NCI-H748 (cell line): ENCODE measurements around the gene SRPX2.

Experiments used
- DNase-seq: peaks from one replicate; lab custom pipeline; 2025; ENCODE audit not compliant: unreplicated experiment; lab: John Stamatoyannopoulos, UW

Gene SRPX2, protein sequence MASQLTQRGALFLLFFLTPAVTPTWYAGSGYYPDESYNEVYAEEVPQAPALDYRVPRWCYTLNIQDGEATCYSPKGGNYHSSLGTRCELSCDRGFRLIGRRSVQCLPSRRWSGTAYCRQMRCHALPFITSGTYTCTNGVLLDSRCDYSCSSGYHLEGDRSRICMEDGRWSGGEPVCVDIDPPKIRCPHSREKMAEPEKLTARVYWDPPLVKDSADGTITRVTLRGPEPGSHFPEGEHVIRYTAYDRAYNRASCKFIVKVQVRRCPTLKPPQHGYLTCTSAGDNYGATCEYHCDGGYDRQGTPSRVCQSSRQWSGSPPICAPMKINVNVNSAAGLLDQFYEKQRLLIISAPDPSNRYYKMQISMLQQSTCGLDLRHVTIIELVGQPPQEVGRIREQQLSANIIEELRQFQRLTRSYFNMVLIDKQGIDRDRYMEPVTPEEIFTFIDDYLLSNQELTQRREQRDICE

DNA sequence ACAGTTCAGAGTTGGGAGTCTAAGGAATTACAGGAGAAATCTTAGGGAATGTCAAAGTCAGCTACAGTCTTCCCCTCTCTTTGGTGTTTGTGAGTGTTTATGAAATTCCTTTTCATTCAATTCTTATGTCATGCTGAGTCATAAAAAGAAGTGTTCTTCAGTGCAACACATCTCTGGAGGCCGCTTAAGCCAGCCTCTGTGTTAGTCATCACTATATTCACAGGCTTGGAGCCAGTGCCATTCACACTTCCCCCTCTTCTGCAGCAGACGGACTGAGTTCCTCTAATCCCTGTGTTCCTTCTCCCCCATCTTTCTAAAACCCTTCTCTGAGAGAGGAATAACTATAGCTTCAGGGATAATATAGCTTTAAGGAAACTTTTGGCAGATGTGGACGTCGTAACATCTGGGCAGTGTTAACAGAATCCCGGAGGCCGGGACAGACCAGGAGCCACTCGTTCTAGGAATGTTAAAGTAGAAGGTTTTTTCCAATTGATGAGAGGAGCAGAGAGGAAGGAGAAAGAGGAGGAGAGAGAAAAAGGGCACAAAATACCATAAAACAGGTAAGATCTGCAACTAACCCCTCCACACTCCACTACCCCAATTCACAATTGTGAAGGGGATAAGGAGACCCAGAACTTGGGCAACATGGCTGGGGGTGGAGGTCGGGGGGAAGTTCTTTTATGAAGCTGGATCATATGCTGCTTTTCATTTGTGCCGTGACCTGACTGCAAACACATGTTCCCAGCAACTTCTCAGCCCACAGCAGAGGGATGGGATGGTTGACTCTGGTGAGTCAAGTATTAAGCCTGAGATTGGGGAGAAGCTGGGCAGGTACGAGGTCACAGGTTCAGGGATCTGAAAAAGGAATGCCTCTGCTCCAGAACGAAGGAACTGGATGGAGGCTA is at the start of gene SRPX2:
Gene SRPX2 (plus strand): TSS at position 244 of the 905 bp plus-strand sequence. CDS start 2,124 bp downstream, outside the sequence.
- no peak for DNase-seq

DNA sequence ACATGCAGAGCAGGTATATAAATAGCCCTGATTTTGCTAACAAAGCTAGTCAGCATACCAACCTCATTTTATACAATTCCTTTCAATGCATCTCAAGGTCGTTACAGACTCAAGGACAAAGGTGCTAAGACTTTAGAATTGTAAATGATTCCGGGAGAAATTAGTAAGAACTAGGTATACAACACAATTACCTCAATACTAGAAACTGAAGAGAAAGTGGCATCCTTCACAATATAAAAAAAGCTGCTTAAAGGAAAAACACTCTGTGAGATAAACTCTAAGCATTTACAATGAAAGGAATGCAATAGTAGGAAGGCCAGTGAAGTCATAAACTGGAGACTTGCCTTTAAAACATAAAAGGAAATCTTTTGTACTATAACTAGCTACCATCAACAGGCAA is 47.4 kb upstream of the SRPX2 start:
- DNase-seq, result no peak

DNA sequence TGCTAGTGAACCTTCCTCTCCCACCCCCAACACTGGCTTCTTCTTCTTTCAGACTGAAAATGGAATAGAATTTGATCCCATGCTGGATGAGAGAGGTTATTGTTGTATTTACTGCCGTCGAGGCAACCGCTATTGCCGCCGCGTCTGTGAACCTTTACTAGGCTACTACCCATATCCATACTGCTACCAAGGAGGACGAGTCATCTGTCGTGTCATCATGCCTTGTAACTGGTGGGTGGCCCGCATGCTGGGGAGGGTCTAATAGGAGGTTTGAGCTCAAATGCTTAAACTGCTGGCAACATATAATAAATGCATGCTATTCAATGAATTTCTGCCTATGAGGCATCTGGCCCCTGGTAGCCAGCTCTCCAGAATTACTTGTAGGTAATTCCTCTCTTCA is 44.5 kb upstream of the SRPX2 start:
- DNase-seq, result no peak

DNA sequence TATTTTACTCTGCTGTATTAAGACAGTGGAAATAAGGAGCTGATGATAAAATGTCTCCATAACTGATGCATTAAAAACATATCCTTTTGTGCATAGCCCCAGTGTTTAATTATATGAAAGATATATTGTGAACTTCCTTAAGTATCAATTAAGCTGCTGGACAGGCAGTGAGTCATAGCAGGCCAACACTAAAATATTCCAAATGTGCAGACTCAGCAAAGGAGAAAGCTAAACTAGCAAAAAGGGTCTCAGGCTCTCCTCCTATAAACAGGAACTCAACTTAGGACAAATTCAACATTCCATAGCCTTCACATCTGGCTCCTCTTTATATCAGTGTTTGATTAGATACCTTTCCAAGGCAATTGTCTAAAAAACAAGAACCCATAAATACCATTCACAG is 43.7 kb upstream of the SRPX2 start:
- DNase-seq, result no peak

DNA sequence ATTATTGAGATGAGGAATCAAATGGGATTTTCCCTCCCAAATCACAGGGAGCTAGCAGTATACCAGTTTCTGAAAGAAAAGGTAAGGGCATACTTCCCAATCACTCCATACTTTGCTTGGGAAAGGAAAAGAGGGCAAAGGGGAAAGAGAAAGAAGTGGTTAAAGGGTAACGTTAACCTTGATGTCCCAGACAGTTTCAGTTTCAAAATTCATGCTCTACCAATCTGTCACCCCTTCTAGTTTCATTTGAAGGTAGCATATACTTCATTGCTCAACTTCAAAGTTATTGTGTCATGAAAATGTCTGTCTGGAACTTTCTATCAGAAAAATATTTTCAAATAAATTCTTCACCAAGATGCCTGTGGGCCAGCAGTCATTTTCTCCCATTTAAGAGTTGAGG is 43.2 kb upstream of the SRPX2 start:
- DNase-seq, result no peak

DNA sequence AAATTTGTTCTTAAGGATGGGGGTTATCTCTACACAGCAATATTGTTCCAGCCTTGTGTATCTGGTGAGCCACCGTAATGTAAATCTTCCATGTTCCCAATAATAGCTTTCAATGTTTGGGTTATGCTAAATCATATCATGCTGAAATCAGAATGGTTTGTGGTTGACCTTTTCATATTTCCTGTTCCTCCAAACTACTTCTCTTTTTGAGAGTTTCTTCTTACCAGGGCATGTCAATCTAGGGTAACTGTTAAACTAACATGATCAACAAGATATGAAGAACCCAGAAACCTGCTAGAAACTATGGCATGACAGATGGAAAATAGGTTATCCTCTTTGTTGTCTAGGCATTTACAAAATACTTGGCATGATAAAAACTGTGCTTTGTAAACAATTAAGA is 37.2 kb upstream of the SRPX2 start:
- DNase-seq, result no peak

DNA sequence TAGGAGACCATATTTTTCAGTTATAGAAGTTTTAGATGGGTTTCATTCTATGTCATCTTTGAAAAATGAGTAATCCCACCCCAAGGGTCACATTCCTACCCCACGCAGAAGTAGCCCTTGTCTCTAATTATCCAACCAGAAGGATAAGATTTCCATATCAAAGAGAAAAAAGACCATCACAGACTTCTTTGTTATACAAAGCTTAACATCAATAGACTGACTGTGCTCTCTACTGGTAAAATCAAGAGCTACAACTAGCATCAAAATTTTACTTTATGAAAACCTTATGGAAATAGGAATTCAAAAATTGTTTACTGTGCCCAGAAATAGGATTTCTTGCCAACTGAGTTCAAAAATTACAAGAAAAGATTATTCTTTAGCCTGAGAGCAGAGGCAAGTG is 34.4 kb upstream of the SRPX2 start:
- DNase-seq, result no peak

DNA sequence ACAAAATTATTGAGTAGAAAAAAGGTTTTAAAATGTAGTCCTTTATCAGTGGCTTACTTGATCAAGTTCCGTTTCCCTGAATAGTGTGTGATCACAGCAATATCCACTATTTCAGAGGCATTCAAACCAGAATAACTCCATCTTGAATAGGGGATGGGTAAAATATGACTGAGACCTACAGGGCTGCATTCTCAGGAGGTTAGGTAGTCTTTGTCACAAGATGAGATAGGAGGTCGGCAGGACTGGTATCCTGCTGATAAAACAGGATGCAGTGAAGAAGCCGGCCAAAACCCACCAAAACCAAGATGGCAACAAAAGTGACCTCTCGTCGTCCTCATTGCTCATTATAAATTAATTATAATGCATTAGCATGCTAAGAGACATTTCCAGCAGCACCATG is 32.0 kb upstream of the SRPX2 start:
- DNase-seq, result no peak

DNA sequence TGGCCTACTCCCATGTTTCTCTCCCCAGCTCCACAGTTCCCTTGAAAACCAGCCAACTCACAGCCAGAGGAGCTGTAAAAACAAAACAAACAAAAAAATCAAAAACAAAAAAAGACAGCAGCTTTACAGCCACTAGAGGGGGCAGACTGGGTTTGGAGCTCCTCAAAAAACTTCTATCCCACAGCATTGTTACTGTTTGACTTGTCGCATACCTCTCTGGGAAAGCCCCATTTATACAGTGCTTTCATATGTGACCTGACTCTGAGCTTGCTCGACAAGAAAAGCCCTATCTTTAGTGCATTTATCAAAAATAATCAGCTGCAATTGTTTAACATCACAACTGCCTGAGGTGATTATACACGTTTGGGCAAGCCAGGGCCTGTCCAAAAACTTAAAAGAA is 29.0 kb upstream of the SRPX2 start:
- DNase-seq, result peak; percentile 38

DNA sequence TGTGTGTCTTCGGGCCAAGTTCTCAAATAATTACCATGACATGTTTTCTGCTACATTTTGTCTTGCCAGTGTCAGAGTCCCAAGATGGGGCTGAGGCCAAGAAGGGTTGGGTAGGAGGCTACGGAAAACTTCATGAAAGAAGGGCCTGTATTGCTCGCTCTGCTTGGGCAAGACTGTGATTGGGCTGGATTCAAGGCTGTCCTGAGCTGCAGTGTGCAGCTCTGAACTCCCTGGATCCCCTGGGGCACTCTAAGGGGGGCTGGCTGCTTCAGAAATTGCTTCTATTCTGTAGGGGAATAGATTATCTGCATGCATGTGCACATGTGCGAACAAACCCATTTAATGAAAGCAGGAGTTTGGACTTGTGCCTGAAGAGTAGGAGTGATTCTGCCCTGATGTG is 21.0 kb upstream of the SRPX2 start:
- no peak for DNase-seq

DNA sequence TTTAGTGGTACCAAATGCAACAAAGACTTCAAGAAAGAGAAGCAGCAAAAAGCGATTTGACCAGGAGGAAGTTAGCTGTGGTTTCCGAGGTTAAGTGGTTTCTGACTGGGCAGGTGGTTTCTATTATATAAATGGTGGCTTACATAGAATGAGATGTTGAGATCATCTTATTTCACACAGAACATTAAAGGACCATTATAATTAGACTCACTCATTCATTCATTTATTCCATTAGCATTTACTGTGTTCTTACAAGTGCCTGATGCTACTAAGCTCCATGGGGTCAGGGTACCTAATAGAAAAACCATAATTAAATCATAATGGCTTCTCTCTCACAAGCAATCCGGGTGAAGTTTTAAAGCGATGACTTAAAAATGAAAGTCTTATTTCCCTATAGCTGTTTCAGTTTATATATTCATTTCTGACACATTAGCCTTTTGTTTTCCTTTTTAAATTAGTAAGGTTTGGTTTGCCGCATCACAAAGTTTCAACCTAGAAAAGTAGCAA is 18.0 kb upstream of the SRPX2 start:
- DNase-seq, result peak; percentile 1

DNA sequence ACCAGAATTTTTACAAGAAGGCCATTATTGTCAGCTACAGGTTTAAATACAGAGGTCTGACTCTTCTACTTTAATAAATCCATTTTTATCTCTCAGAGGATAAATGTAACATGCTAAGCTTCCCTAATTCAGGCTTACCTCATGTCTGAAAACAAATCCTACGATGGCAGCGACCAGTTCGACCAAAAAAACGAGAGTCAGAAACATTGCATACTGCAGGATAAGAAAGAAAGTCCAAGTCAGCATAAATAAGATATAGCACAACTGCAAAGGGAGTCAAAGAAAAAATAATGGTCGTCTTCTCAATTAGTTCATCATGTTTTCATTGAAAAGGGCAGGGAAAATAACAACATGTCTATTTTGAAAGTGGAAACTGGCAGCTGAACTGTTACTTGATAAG is 9.0 kb upstream of the SRPX2 start:
- no peak for DNase-seq

DNA sequence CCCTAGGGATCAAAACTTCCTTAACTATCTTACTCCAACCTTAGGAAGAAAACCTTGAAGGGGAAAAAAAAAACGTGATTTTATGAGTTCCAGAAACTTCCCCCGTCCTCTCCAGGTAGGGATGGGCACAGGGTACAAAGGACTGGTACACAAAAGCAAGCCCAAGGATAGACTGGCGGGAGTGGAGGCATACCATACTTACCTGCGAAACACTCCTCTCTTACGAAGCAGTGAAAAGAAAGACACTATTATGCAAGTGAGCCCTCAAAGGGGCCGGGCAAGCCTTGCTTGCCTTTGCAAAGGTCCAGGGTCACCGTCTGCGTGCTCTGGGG is 8.0 kb upstream of the SRPX2 start:
- DNase-seq, result peak; percentile 35

DNA sequence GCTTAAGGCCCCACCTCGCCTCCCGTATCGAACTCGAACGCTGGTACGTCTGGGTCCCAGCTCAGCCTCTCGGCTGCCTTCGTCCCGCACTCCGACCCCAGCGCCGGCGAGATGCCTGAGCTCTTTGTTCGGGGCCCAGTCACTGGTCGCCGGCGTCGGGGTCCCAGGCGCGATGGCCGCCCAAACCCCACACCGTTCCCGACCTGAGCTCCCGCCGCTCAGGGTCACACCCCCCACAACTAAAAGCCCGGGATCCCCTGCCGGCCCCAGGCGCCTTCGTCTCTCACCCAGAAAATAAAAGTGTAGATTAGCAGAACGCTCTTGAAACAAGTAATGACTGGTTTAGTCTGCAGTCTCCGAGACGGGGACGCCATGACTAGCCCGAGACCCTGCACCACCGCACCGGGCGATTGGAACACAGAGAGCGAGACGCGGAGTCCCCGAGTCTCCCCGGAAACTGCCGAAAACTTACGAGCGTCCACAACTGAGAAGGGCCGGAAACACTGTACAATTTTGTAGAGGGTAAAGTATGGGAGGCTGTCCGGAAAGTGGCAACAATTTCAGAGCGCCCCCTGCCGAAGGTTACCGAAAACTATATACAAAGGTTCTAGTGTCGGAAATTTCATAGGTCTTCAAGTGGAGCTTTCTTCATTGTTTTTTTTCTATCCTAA is 7.5 kb upstream of the SRPX2 start, which contains the start of gene TSPAN6:
Gene TSPAN6 (minus strand): TSS at position 486 of the 671 bp plus-strand sequence. CDS start 112 bp downstream, at position 374.
- peak; percentile 92 for DNase-seq

DNA sequence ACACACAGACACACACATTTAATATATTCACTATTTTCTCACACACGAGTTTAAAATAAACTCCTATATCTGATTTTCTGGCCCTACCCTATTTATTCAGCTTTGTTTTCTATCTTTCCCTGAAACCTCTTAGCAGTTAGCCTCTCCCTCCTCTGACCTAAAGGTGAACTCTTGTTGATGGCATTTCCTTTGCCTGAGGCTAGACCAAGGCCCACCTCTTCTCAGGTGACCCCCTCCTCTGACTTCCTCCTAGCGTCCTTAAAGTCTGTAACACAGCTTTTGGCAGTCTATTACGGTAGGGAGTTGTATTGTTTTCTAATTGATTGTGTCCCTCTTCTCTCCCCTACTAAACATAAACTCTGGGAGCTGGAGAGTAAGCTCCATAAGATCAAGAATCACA is 1.7 kb upstream of the SRPX2 start:
- no peak for DNase-seq

DNA sequence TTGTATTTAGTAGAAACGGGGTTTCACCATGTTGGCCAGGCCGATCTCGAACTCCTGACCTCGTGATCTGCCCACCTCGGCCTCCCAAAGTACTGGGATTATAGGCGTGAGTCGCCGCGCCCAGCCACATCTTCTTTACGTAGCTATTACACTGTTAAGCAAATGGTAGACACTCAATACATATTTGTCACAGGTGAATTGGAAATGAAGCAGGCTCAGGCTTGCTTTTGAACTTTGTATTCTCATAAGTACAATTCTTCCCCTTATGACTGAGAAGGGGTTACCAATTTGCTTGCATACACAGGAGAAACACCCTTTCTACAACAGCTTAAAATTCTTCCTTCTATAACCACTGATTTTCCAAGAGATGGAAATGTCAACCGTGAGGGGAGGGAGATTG is 787 bp upstream of the SRPX2 start:
- no peak for DNase-seq

DNA sequence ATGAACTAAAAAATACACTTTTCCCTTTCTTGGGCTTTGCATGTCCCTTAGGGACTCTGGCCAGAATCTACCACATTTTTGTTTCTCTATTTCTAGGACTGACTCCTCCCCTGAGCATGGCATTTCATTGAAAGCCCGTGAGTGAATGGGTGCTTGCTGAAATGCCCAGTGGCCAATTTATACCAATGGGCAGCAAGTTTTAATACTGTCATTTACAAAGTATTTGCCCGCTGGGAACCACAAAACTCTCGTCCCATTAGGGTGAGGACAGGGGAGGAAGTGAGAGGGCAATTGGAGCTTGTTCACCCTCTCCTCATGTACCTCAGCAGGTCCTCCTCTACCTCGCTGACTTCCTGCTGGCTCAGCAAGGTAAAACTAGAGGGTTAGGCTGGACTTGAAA is 1.1 kb downstream of the SRPX2 start:
- DNase-seq, result no peak

DNA sequence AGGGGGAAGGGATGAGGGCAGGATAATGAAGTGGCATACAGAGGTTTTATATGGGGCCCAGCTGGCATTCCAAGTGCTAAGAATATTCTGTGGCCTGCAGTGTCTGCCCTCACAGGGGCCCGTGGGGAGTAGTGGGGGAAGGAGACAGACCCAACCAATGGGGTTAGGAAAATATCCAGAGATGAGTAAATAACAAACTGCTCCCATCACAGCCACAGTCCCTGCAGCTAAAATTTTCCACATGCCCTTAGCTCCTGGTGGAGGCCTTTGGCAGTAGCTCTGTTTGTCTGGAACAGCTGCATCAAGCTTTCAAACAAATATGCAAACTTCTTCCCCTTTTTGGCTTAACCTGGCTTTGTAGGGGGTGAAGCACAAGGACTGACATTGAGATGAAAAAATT is 3.1 kb downstream of the SRPX2 start:
- no peak for DNase-seq

DNA sequence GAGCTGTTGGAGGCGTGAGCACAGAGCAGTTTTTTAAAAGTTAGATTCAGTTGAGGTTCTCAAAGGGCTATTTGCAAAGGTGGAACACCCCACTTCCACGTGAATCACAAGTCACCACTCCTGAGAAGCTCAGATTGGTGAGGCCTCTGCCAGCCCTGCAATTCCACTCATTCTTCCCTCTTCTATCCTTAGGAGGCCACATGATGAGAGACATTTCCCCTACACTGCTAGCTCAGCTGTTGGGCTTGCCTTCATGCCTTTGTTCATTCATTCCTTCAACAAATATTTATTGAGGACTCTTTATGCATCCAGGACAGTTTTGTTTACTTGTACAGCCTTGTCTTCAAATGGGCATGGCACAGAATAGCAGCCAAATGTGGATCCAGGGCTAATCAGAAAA is 3.7 kb downstream of the SRPX2 start:
- peak; percentile 73 for DNase-seq

DNA sequence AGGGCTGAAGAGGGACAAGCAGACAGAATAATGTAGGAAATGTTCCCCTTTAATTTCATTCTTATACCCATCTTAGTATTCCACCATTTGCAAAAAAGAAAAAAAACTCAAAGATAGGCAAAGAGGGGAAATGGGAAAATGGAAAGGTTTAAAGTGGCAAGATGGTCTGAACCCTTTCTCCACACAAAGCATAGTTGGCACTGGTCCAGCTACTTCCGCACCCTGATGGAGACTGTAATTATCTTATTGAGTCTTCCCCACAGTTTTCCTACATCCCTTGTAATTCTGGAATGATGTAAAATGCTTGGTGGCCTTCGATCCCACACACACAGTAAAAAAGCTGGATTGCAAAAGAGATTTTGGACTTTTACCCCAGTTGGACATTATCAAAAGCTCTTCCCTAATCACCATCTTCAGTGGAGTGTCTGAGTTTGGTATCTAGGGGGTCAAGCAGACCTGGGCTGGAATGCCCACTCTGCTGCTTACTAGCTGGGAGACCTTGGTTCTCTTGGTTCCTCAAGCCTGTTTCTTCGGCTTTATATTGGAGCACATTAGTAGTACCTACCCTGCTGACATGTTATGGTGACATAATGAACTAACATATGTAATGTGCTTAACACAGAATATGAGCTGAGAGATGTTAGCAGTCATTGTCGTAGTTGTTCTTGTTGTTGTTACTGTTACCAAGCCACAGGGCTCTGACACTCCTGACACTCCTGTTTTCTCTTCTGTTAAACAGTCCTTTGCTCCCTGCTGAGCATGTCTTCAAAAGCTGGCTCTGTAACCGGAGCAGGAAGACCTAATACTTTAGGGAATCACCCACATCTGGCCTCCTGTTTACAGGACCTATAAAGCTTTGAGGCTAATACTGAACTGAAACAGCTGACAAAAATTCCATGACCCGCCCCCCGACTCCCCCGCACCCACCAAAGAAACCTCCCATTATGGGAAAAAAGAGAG is 4.7 kb downstream of the SRPX2 start:
- DNase-seq, result peak; percentile 59
